Fibroblast of skin of scalp (primary cell): ENCODE results near the gene FXYD5.
A peak's percentile ranks its signal among the peaks of the same experiment; 100 is the strongest.
"Not testable (repeated sequence)": the region's sequence is repeated elsewhere in the genome, so short reads cannot be mapped to it uniquely, and the experiment has no call there.

Experiments used
- DNase-seq: peaks from one replicate; pipeline ENCODE4 v3.0.0-alpha.2; 2013

The FXYD5 gene

DNA sequence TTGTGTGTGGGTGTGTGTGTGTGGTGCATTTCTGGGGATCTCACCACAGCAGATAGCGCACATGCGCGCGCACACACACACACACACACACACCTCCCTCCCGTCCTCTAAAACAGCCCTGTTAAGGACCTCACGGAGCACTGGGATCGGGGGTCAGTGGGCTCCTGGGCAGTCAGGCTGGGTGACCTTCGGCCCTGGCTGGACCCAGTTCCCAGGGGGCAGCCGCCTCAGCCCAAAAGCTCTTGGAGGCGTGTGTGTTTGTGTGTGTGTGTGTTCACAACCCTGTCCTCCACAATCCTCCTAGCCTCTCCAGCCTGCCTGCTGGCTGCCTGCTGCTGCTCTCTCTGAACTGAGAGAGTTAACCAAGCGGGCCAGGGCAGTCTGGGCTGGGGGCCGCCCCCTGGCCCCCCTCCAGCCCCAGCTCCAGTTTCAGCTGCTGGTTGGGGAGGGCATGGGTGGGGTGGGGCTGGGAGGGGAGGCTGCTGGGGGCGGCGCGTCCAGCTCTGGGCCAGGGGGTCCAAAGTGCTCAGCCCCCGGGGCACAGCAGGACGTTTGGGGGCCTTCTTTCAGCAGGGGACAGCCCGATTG lies 16.1 kb upstream of the FXYD5 start, which contains the start of gene FXYD1:
FXYD1 (plus strand) TSS at position 520 of the 588 bp plus-strand sequence. CDS start 1,256 bp downstream, outside the sequence.
- DNase-seq, result no peak

- no peak for DNase-seq
These were observed 14.2 kb upstream of the FXYD5 start for GRCh38 chr19:35140207-35140961.

DNA sequence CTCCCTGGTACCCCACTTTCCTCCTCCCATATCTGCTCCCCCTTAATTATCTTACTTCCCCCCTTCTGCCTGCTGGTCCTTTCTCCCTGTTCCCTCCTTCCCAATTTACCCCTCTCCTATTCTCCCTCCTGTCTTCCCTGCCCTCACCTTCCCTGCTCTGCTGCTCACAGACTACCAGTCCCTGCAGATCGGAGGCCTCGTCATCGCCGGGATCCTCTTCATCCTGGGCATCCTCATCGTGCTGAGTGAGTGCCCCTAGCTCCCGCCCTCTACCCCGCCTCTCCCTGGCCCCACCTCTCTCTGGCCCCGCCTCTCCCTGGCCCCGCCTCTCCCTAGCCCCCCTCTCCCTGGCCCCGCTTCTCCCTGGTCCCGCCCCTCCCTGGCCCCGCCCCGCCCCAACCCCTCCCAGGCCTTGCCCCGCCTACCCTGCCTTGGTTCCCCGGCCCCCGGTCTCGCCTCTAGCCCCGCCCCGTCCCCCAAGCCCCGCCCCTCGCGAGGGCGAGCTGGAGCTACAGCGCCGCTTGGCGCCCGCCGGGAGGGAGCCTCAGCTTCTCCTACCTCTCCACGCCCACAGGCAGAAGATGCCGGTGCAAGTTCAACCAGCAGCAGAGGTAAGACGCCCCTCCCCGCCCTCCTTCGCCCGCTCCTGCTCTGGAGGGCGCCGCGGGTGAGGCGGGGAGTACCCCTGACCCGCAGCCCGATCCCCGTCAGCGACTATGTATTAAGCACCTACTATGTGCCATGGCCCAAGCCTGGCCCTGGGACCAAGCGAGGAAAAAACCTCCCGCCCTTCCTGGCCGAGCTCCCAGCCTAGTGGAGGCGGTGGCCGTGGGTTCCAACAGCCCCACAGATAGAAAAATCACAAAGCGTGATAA lies 13.3 kb upstream of the FXYD5 start:
- DNase-seq, result peak; percentile 92

DNA sequence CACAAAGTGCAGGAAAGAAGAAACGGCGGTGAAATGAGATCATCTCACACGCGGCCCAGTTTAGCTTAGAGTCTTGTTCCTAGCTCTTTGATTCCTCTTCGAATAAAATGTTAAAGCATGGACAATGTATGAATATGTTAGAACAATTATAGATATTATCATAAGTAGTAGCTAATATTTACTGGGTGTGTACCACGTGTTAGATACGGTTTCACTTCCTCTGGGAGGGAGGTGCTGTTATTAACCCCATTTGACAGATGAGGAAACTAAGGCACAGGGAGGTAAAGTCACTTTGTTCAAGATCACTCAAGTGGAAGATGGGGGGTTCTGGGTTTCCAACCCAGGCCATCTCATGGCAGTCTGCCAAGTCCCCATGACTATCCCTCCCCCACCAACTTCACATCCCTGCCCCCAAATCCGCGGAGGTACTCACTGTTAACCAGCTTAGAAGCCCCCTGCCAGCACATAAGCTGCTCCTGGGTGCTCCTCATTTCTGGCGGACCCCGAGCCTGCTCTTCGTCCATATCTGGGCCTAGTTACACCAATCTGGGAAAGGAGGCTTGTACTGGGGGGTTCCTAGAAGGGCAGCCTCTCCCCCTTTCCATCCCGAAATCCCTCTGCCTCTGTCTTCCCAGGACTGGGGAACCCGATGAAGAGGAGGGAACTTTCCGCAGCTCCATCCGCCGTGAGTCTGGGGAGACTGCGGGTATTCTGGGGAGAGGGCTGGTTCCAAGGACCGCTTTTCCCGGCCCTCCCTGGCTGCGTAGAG lies 12.5 kb upstream of the FXYD5 start:
- DNase-seq, result no peak

- DNase-seq, result peak; percentile 45
These were observed 11.8 kb upstream of the FXYD5 start for GRCh38 chr19:35142606-35143230.

DNA sequence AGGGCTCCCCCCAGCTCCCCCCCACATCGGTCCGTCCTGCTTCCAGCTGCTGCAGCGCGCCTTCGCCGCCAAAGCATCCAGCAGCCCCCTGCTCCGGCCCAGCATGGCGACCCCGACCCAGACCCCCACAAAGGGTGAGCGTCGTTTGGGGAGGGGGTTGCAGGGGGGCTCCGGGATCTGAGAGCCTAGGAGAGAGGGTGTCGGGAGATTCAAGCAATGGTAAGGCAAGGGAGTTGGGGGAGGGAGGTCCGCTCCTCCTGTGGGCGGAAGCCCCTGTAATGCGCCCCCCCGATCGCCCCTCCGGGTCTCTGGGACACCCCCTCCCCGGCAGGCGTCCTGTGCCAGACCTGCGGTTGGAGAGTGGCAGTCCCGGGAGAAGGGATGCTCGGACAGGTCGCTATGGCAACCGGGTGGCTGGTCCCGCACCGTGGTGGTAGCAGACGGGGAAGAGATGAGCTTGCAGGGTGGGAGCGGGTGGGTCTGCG lies 11.3 kb upstream of the FXYD5 start, which contains the start of gene FXYD7:
FXYD7 (plus strand) TSS at position 25 of the 485 bp plus-strand sequence; CDS start at position 104, 79 bp downstream.
- no peak for DNase-seq

- DNase-seq, result no peak
These were observed 10.7 kb upstream of the FXYD5 start for GRCh38 chr19:35143818-35144217.

DNA sequence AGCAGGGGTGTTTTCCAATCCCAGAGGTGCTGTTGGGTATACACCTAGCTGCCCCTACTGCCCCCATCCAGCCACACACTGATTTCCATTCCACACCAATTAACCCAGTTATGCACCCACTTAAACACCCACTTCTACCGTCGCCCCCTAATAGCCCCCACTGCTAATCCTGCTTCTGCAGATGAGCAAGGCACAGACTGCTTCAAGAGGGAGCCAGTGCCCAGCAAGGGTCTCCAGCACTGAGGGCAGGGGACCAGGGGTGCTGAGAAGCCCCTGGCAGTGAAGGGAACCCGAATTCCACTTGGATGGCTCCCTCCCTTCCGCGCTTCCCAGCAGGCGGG lies 10.3 kb upstream of the FXYD5 start:
- no peak for DNase-seq

- no peak for DNase-seq
These were observed 9.7 kb upstream of the FXYD5 start for GRCh38 chr19:35144600-35145436.

- no peak for DNase-seq
These were observed 7.6 kb upstream of the FXYD5 start for GRCh38 chr19:35146746-35147459.

DNA sequence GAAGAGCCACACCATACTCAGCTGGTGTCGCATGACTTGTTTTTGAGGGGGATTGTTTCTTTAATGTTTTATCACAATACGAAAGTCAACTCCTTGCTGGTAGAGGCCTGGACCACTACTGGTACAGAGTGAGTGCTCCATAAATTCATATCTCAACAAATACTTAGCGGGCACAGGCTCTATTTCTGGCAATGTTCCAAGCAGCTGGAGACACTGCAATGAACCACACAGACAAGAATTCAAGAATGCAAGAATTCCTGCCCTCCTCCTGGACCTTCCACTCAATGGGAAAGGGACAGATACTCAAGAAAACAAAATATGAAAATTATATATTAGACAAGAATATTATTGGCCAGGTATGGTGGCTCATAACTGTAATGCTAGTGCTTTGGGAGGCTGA lies 5.1 kb upstream of the FXYD5 start:
- peak; percentile 54 for DNase-seq

- DNase-seq, result no peak
These were observed 4.1 kb upstream of the FXYD5 start for GRCh38 chr19:35150445-35150844.

- DNase-seq, result no peak
These were observed 3.1 kb upstream of the FXYD5 start for GRCh38 chr19:35151273-35152065.

DNA sequence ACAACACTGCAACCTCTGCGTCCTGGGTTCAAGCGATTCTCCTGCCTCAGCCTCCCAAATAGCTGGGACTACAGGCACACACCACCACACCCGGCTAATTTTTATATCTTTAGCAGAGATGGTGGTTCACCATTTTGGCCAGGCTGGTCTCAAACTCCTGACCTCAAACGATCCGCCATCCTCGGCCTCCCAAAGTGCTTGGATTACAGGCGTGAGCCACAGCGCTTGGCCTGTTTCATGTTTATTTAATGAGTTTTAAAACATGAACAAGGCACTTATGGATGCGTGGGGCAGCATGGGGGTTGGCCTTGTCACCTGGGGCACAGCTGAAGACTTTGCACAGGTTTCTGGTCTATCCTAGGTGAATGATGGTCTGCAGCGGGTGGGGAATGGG lies 1.4 kb upstream of the FXYD5 start:
- DNase-seq, result not testable (repeated sequence)

DNA sequence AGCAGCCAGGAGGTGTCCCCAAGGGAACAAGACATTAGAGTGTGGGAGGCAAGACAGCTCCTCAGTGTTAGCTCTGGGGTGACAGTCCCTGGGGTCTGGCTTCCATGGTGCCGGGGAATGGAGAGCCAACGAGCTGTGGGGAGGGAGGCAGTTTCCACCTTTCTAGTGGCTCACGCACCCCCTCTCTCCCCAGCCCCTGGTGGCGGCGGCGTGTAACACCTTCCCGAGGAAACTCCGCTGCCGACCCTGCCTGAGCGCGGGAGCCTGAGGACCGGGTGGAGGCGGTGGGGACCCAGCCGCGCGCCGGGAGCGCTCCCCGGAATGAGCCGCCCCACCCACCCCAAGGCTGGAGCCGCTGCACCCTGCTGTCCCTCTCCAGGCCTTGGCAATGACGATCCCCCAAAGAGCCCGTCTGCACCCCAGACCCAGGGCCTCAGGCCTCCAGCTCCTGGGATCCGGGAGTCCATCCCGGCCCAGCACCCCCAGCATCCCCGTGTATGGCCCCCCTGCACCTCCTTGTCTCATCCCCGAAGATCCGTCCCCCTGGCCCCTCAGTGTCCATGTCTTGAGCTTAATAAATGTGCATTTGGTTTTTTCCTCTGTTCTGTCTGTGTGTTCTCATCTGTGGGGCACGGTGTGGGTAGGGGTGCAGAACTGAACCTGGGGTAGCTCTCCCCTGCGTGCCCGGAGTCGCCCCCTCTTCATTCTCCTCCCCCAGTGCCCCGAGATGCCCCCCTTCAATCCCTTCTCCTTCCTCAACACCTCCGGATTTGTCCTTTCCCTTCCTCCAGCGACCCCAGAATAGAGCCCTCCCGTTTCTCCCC lies 622 bp upstream of the FXYD5 start:
- peak; percentile 39 for DNase-seq

DNA sequence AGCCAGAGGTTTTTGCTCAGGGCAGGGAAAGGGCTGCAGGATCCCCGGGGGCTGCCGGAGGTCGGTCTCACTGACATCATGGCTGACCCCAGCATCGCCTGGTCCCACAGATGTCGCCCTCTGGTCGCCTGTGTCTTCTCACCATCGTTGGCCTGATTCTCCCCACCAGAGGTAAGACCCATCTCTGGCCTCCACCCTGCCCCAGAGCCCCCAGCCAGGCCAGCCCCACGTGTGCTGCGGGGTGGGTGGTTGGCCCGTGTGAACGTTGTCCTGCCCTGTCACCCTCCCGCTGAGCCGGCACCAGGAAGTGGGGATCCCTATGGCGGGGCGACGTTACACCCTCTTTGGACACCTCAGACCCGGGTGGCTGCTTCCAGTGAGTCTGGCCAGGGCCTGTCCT lies 906 bp downstream of the FXYD5 start:
- no peak for DNase-seq

- no peak for DNase-seq
These were observed 1.6 kb downstream of the FXYD5 start for GRCh38 chr19:35155981-35156672.

- no peak for DNase-seq
These were observed 2.1 kb downstream of the FXYD5 start for GRCh38 chr19:35156673-35157014.
